ENCODE data around the gene FGL2. TPM values are rescaled to one million over a fixed set of nuclear protein-coding genes. Genes with fewer than 3 reads are reported as not detected.
"Not testable (repeated sequence)": the region's sequence is repeated elsewhere in the genome, so short reads cannot be mapped to it uniquely, and the experiment has no call there.

FGL2 gene
- polyA plus RNA-seq, 4 donors, result 46.2 to 91.1 (median 67.3) TPM

- DNase-seq (ENCODE audit: low read depth in 4 of 4, low spot score in 2 of 4), result no peak
Observed at GRCh38 chr7:77216181-77216845, 16.7 kb upstream of the FGL2 start.

GRCh38 chr7:77209479-77210139 lies 10.0 kb upstream of the FGL2 start:
- DNase-seq (ENCODE audit: low read depth in 4 of 4, low spot score in 2 of 4), result no peak

DNA sequence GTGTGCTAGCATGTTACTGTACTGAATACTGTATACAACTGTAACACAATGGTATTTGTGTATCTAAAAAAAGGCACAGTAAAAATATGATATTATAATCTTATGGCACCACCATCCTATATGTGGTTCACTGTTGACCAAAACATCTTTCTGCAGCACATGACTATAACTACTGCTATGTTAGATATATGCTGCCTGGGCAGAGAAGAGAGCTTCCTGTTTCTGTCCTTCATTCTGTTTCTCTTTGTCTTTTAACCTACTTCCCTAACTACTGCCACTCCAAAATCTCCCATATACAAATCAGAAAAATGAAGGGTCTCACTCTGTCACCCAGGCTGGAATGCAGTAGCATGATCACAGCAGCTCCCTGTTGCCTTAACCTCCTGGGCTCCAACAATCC lies 8.8 kb upstream of the FGL2 start:
- no peak for DNase-seq (ENCODE audit: low read depth in 4 of 4, low spot score in 2 of 4)

- no peak for DNase-seq (ENCODE audit: low read depth in 4 of 4, low spot score in 2 of 4)
Observed at GRCh38 chr7:77205706-77206105, 6.1 kb upstream of the FGL2 start.

GRCh38 chr7:77202481-77202976 lies 2.9 kb upstream of the FGL2 start:
- DNase-seq (ENCODE audit: low read depth in 4 of 4, low spot score in 2 of 4), result no peak

GRCh38 chr7:77200542-77200941 lies 923 bp upstream of the FGL2 start:
- DNase-seq (ENCODE audit: low read depth in 4 of 4, low spot score in 2 of 4), result no peak

GRCh38 chr7:77197141-77197540 lies 2.5 kb downstream of the FGL2 start:
- no peak for DNase-seq (ENCODE audit: low read depth in 4 of 4, low spot score in 2 of 4)

DNA sequence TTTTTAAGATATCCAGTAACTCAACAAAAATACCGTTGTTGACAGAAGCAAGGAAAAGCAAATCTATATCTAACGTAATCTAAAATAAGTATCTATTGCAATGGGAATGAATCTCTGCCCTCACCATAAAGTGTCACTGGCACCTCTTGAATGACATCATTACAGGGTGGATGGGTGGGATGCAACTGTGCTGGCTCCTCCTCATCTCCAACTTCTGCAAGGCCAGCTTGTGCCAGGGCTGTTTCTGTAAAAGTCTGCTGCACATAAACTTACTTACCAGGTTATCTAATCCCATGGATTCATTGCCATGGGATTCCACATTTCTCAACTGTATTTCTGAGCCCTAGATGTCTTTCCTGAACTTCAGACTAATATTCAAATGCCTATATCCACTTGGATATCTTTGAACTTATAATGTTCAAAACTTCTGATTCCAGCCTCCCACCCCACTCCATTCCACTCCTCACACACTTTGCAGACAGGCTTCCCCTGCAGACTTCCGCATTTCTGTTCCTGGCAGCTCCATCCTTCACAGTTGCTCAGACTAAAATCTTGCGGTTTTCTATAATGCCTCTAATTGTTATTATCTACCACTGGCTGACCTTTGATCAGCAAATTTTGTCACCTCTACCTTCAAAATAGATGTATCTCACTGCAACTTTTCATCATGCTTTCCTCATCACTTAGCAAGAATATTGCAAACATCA lies 10.7 kb downstream of the FGL2 start:
- no peak for DNase-seq (ENCODE audit: low read depth in 4 of 4, low spot score in 2 of 4)

DNA sequence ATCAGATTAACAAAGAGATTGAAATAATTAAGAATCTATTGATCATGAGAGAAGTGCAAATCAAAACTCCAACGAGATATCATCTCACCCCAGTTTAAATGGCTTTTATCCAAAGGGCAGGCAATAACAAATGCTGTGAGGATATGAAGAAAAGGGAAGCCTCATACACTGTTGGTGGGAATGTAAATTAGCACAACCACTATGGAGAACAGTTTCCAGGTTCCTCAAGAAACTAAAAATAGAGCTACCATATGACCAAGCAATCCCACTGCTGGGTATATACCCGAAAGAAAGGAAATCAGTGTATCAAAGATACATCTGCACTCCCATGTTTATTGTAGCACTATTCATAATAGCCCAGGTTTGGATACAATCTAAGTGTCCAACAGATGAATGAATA lies 13.8 kb downstream of the FGL2 start:
- no peak for DNase-seq (ENCODE audit: low read depth in 4 of 4, low spot score in 2 of 4)

- DNase-seq (ENCODE audit: low read depth in 4 of 4, low spot score in 2 of 4), result no peak
Observed at GRCh38 chr7:77184990-77185389, 14.6 kb downstream of the FGL2 start.

- no peak for DNase-seq (ENCODE audit: low read depth in 4 of 4, low spot score in 2 of 4)
Observed at GRCh38 chr7:77184463-77184862, 15.2 kb downstream of the FGL2 start.

DNA sequence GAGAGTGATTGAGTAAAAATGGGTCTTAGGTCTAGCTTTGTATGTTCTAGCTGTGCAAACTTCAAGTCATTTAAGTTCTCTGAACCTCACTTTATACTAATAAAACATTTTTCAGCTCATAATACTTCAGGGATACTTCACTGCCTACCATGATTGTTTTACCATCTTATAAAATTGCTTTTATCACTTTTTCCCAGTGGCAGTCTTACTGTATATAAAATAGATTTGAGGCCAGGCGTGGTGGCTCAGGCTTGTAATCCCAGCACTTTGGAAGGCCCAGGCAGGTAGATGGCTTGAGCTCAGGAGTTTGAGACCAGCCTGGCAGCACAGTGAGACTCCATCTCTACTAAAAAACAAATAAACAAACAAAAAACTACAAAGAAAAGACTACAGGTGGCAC lies 17.4 kb downstream of the FGL2 start:
- no peak for DNase-seq (ENCODE audit: low read depth in 4 of 4, low spot score in 2 of 4)

GRCh38 chr7:77181734-77182133 lies 17.9 kb downstream of the FGL2 start:
- no peak for DNase-seq (ENCODE audit: low read depth in 4 of 4, low spot score in 2 of 4)

DNA sequence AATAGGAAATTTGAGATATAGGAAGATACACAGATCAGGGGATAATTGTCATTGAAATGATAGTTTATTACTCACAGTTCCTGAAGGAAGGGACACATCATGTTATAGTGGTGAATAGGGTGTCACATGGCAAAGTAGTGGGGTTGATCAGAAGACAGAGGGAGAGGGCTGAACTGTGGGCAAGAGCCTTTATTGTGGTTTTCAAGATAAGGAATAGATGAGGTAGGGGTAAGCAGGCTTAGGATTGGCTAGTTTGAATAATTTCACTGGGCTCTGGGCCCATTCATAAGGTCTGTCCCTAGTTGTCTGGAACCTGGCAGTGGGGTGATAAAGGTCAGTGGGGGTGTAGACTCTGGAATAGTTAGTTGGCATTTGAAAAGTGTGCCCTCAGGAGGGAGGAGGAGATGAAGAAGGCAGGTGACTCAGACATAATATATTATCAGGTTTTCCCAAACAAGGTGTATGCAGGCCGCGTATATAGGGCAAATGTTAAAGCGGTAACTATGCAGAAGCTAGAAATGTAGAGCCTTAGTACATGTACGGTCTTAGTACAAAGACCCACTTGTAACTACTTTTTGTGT lies 18.5 kb downstream of the FGL2 start:
- DNase-seq (ENCODE audit: low read depth in 4 of 4, low spot score in 2 of 4), result no peak

GRCh38 chr7:77178024-77178423 lies 21.6 kb downstream of the FGL2 start:
- DNase-seq (ENCODE audit: low read depth in 4 of 4, low spot score in 2 of 4), result not testable (repeated sequence)

DNA sequence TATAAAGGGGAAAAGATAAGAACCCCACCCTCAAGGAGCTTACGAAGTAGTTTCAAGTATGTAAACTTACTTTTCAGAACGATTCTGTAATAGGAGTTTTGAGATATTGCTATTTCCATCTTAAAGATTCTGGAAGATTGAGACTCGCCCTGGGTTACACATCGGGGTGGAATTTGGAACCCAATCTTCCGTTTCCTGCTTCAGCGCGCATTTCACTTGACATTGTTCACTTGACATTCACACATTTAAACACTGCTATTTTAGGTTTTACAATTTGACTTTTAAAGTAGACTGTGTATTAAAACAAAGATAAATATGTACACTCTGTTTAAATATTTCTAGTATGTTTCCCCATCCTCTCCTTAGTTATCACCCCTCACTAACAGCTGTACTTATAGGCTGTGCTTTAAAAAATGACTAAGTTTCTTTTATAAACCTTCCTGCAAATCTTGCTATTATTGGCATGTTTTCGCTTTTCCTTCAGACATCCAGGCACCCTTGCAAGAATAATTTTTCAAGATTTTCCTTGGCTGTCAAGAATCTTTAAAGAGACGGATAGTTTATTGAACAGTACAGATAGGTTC lies 22.2 kb downstream of the FGL2 start:
- DNase-seq (ENCODE audit: low read depth in 4 of 4, low spot score in 2 of 4), result not testable (repeated sequence)

DNA sequence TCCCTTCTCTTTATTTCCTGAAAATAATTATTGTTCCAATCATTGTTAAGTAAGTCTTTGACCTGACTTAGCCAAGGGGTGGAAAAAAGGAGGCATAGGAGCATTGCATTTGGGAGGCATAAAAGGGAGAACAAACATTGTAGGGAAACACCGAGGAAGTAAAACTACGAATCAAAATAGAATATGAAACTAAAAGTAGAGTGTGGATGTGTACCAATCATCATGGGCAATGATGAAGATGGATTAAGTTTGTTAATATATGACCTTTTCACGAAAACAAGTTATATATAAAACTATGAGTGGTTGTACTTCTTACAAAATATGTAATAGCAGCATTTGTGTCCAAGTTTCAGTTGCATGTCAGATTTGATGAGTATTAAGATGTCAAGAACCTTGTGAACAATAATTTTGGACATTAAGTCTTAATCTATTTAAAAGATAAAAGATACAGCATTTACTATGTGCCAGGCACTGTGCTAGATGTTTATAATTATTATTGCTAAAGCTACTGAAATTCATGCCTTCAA lies 24.3 kb downstream of the FGL2 start:
- DNase-seq (ENCODE audit: low read depth in 4 of 4, low spot score in 2 of 4), result not testable (repeated sequence)

GRCh38 chr7:77174418-77174817 lies 25.2 kb downstream of the FGL2 start:
- not testable (repeated sequence) for DNase-seq (ENCODE audit: low read depth in 4 of 4, low spot score in 2 of 4)

GRCh38 chr7:77172437-77173172 lies 27.0 kb downstream of the FGL2 start:
- DNase-seq (ENCODE audit: low read depth in 4 of 4, low spot score in 2 of 4), result not testable (repeated sequence)

DNA sequence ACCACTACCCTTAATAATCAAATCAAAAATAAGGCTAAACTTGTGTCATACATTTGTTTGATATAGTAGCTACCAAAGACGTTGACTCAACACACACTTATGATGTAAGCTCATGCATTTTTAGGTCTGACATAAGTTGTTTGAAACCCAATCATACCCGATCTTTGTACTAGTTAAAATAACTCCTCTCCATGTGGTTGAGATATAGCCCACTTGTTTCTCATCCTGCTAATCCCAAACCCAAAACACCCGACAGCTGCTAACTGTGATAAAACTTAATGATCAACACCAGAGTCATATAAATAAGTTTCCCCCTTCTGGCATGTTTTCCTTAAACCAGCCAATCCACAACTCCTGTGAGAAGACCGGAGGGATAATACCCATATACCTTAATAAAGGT lies 28.5 kb downstream of the FGL2 start:
- not testable (repeated sequence) for DNase-seq (ENCODE audit: low read depth in 4 of 4, low spot score in 2 of 4)

Data from left renal cortex interstitium (tissue), 4 donors.